ENCODE results near the gene DOC2B. TPM values are rescaled to one million over a fixed set of nuclear protein-coding genes. Genes with fewer than 3 reads are reported as not detected.
"Not testable (repeated sequence)": the region's sequence is repeated elsewhere in the genome, so short reads cannot be mapped to it uniquely, and the experiment has no call there.

The DOC2B gene
- total RNA-seq, 4 donors from 2014 or later: 4.4 to 11.5 (median 10.6) TPM

DNA sequence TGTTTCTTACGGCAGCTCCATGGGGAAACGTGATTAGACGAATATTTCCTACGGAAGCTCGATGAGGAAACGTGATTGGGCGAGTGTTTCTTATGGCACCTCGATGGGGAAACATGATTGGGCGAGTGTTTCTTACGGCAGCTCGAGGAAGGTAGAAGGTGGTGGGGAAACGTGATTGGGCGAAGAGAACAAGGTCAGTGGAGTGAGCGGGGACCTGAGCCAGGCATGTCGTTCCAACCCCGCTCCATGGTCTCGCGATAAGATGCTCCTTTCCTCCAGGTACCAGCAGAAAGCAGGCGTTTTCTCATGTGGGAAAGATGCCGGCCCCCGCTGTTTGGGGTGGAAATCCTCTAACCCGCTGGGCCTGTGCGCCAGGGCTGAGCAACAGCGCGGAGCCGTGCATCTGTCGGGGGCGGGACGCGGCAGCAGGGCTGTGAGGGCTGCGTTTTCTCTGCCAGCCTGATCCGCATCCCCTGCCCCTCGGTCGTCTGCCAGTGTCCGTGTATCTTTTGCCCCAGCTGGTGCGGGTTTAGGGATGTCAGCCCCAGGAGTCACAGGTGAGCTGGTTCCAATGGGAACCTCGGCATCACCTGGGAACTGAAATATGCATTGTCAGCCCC, 25.6 kb upstream of the DOC2B start:
- peaks cover 0 to 5% (median 0%) of the 10 kb centered on the region in 3 donors for H3K9me3 ChIP-seq
- H3K27me3 ChIP-seq: peaks cover 54% of the 10 kb centered on the region
- TF ChIP-seq POLR2AphosphoS5 (IDR thresholded peaks at IDR 0.05): no peak
- TF ChIP-seq POLR2A (IDR thresholded peaks at IDR 0.05): no peak
- TF ChIP-seq, protein P1, sequence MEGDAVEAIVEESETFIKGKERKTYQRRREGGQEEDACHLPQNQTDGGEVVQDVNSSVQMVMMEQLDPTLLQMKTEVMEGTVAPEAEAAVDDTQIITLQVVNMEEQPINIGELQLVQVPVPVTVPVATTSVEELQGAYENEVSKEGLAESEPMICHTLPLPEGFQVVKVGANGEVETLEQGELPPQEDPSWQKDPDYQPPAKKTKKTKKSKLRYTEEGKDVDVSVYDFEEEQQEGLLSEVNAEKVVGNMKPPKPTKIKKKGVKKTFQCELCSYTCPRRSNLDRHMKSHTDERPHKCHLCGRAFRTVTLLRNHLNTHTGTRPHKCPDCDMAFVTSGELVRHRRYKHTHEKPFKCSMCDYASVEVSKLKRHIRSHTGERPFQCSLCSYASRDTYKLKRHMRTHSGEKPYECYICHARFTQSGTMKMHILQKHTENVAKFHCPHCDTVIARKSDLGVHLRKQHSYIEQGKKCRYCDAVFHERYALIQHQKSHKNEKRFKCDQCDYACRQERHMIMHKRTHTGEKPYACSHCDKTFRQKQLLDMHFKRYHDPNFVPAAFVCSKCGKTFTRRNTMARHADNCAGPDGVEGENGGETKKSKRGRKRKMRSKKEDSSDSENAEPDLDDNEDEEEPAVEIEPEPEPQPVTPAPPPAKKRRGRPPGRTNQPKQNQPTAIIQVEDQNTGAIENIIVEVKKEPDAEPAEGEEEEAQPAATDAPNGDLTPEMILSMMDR (IDR thresholded peaks at IDR 0.05): no peak
- TF ChIP-seq EP300 (IDR thresholded peaks at IDR 0.05): no peak
- H3K4me3 ChIP-seq: no peak overlapping the region
- 89% methylated on average over 15 of the region's 37 CpGs; no CpG with 5 or more reads in 1 of the 2 donors for WGBS, 2 donors (ENCODE audit: low coverage in 1 of 2)
- ATAC-seq: no peak
- H3K36me3 ChIP-seq: no peaks in the 10 kb centered on the region
- no peaks in the 10 kb centered on the region for H3K4me1 ChIP-seq
- H3K27ac ChIP-seq: no peak overlapping the region

DNA sequence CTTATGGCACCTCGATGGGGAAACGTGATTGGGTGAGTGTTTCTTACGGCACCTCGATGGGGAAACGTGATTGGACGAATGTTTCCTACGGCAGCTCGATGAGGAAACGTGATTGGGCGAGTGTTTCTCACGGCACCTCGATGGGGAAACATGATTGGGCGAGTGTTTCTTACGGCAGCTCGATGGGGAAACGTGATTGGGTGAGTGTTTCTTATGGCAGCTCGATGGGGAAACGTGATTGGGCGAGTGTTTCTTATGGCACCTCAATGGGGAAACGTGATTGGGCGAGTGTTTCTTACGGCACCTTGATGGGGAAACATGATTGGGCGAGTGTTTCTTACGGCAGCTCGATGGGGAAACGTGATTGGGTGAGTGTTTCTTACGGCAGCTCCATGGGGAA, 25.0 kb upstream of the DOC2B start:
- H3K4me1 ChIP-seq, H3K36me3 ChIP-seq, H3K27ac ChIP-seq, ATAC-seq, H3K4me3 ChIP-seq, H3K9me3 ChIP-seq: not testable (repeated sequence)
- WGBS, 2 donors (ENCODE audit: low coverage in 1 of 2): 89 to 92% methylated on average over 9 to 27 of the region's 27 CpGs
- H3K27me3 ChIP-seq: peaks cover 59% of the 10 kb centered on the region

DNA sequence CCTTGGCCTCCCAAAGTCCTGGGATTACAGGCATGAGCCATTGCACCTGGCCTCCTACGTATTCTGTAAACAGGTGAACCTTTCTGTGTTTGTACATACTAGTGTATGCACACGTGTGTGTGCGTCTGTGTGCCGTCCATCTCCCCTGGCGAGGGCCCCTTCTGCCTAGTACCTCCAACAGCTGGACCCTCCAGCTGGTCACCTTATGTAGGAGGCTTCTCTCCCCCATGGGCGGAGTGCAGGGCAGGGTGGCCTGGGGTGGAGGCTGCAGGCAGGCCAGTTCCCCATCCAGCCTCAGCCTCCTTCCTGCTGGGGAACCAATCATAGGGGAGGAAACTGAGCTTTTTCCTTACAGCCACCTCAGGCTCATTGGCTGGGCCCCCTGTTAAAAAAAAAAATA, 24.4 kb upstream of the DOC2B start:
- H3K36me3 ChIP-seq: no peaks in the 10 kb centered on the region
- H3K4me3 ChIP-seq: no peak overlapping the region
- WGBS, 2 donors (ENCODE audit: low coverage in 1 of 2): no CpG with 5 or more reads among the region's 6 CpGs
- no peak overlapping the region for H3K27ac ChIP-seq
- H3K9me3 ChIP-seq: peaks cover 0 to 5% (median 0%) of the 10 kb centered on the region in 3 donors
- TF ChIP-seq POLR2A (IDR thresholded peaks at IDR 0.05) (no peak), POLR2AphosphoS5 (IDR thresholded peaks at IDR 0.05) (no peak), EP300 (IDR thresholded peaks at IDR 0.05) (no peak)
- TF ChIP-seq, protein P1 (IDR thresholded peaks at IDR 0.05): no peak
- no peak for ATAC-seq
- peaks cover 0 to 2% (median 0%) of the 10 kb centered on the region in 3 donors for H3K4me1 ChIP-seq
- peaks cover 62% of the 10 kb centered on the region for H3K27me3 ChIP-seq

DNA sequence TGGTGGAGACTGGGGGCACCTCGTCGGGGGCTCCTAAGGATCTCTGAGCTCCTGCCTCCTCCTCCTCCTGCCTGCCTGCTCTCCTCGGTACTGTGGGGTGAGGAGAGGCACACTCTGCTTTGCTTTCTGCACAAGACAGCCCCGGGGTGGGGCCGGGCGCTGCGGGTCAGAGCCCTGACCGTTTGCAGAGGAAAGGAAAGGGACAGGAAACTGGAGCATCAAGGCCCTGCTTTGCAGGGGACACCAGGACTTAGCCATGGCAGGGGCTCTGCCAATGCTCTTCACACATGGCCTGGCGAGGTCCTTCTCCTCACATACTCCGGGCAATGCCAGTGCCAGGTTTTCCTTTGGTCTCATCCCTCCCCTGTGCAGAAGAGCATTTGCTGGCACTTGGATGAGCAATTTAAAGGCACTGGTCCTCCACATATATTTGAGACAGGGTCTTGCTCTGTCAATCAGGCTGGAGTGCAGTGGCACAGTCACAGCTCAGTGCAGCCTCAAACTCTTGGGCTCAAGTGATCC, 23.8 kb upstream of the DOC2B start:
- TF ChIP-seq, protein P1 (IDR thresholded peaks at IDR 0.05): no peak
- TF ChIP-seq POLR2A (IDR thresholded peaks at IDR 0.05) (no peak), EP300 (IDR thresholded peaks at IDR 0.05) (no peak)
- Histone ChIP-seq H3K27me3 (peaks cover 63% of the 10 kb centered on the region), H3K9me3 (peaks cover 0 to 5% (median 0%) of the 10 kb centered on the region in 3 donors), H3K36me3 (no peaks in the 10 kb centered on the region), H3K4me1 (peaks cover 0 to 8% (median 0%) of the 10 kb centered on the region in 3 donors), H3K27ac (no peak overlapping the region), H3K4me3 (no peak overlapping the region)
- 20 to 57% methylated on average over 1 to 2 of the region's 10 CpGs for WGBS, 2 donors (ENCODE audit: low coverage in 1 of 2)
- ATAC-seq: no peak

DNA sequence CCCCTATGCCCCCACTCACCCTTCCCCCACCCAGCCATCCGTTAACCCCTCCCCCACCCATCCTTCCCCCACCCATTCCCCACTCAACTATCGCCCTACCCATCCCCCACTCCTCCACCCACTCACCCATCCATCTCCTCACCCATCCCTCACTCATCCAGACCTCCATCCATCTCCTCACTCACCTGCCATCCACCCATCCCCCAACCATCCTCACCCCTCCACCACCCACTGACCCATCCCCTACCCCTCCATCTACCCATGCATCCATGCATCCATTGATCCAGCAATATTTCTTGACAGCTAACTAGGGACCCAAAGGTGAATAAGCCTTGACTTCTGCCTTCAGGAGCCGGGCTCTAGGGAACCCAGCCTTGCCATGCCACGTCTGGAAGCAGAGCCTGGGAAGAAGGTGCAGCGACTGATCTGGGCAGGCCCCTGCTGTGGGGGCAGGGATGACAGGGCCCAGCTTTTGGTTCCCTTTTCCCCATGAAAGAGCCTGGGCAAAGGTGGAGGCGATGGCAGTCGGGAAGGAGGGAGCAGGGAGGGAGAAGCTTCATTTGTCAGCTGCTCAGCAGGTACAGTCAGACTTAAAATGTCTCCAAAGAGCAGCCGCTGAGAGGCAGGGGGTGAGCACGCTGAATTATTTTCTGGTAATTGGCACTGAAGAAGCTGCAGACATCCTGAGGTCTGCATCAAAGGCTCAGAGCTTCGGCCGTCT, 23.1 kb upstream of the DOC2B start:
- Histone ChIP-seq H3K27me3 (peaks cover 66% of the 10 kb centered on the region), H3K36me3 (no peaks in the 10 kb centered on the region), H3K9me3 (peaks cover 0 to 5% (median 0%) of the 10 kb centered on the region in 3 donors), H3K4me1 (peaks cover 0 to 14% (median 0%) of the 10 kb centered on the region in 3 donors), H3K4me3 (no peak overlapping the region), H3K27ac (no peak overlapping the region)
- no peak for TF ChIP-seq EP300 (IDR thresholded peaks at IDR 0.05)
- TF ChIP-seq POLR2AphosphoS5 (IDR thresholded peaks at IDR 0.05): no peak
- TF ChIP-seq, protein P1 (IDR thresholded peaks at IDR 0.05): no peak
- no peak for TF ChIP-seq POLR2A (IDR thresholded peaks at IDR 0.05)
- 43% methylated on average over 3 of the region's 11 CpGs; no CpG with 5 or more reads in 1 of the 2 donors for WGBS, 2 donors (ENCODE audit: low coverage in 1 of 2)
- no peak for ATAC-seq

All from gastroesophageal sphincter (tissue), 4 donors.